Measurements from ENCODE around the gene GPA33.

Gene GPA33, protein sequence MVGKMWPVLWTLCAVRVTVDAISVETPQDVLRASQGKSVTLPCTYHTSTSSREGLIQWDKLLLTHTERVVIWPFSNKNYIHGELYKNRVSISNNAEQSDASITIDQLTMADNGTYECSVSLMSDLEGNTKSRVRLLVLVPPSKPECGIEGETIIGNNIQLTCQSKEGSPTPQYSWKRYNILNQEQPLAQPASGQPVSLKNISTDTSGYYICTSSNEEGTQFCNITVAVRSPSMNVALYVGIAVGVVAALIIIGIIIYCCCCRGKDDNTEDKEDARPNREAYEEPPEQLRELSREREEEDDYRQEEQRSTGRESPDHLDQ

DNA sequence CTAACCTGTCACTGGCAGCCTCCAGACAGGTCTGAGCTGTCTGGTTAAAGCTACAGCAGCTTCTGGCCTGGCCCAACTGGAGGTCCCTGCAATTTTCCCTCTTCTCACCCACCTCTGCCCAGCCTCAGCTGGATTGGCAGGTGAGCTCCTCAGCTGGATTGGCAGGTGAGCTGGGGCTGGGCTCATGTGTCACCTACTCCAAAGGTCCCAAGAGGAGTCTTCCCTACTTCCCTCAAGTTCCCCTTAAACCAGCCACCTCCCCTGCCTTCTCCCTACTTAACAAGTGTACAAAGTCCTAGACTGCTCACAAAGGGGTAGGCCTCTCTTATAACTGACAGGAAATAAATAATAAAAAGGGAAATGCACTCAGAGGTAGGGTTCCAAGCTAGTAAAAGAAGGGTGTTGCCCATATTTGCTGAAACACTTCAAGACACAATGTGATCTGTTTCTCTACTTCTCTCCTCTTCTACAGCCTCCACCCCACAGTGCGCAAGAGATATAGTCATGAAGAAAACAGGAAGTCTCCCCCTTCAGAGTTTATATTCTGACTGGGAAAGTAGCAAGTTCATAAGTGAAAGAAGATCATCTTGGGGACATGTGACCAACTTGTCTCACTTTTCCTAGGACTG lies at the start of gene GPA33:
Gene GPA33 (minus strand): TSS at position 64 of the 629 bp plus-strand sequence. CDS start 90 bp downstream, outside the sequence.
- no peak for DNase-seq

DNA sequence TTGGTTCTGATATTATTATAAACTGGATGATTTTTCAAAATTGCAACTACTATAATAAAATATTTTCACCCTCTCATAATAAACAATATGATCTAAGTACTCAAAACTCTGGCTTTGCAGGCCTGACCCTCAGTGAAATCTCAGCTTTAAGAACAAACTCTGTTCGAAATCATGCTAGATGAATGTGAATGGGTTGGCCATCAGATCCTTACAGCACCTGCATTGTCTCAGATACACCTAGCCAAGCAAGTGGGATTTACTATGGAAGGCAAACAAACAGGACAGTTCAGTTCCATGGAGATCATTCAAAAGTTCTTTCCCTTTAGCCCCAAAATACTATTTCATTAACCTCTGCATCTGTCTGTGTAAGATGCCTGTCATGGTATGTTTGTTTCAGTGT lies 48.5 kb upstream of the GPA33 start:
- DNase-seq = no peak

DNA sequence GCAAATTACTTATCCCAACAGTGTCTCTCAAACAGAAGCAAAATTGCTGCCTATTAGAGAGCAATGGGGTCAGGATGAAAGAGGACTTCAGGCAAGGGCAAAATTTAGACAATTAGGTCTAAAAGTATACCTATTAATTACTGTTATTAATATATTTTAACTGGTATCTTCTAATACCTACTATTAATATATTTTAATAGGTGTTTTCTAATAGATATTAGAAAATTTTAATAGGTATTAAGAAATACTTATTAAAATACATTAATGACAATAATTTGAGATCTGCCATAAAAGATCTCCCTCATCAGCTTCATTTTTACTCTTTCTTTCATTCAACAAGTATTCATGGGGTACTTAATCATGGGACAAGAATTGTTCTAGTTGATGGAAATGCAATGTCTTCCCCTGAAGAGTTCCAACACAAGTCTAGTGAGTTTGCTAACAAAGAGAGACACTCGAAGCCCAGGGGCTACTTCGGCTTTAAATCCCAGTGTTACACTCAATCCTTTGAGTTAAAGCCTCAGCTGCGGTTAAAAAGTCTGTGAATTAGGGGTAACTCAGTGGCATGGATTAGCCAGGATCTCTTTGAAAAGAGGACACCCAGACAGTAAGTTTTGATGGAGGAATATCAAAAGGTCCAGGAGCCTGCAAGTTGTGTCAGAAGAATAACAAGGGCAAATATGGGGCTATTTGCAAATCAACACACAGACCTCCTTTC lies 47.8 kb upstream of the GPA33 start:
- no peak for DNase-seq

DNA sequence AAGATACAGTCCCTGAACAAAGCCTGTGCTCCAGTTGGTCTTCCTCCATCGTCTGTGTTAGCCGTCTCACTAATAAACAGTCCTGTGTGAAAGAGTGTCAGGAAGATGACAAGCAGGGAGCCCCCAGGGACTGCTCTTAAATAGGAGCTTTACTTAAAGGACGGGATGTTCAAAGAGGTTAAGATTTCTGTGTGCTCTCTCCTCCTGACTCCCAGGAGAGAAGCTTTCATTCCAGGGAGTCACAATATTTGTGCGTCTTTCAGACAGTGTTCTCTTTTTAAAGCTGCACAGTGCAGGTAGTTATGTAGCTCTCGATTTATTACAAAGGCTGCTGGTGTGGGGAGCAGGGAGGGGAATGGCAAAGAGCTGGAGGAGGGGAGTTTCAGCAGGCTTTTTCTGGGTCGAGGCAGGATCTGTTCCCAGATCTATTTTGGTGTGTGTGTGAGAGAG lies 47.2 kb upstream of the GPA33 start:
- DNase-seq = peak; percentile 27

DNA sequence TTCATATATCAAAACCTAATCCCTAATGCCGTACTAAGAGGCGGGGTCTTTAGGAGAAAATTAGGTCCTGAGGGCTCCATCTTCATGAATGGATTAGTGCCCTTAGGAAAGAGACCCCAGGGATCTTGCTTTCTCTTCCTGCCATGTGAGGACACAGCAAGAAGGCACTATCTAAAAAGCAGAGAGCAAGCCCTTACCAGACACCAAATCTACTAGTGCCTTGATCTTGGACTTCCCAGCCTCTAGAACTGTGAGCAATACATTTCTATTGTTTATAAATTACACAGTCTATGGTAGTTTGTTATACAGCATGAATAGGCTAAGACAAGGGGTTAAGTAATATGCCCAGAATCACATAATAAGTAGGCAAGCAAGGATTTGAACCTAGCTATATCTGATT lies 46.6 kb upstream of the GPA33 start:
- no peak for DNase-seq

DNA sequence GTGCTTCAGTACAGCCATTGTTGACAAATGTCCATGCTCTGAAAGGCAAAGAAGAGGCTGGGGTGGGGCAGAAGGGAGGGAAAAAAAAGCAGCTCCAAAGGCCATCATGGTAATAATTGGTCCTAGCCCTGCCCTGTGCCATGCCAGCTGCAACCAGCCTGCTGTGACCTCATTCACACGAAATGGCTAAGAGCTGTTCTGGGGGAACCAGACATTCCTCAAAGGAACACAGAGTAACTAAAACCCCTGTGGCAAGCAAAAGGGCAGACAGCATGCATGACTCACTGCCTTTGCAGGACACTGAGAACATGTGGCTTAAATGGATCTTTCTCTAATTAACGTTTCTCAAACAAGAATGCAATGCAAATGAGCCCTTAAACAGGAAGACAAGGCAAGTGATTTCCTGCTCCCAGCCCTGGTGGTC lies 46.0 kb upstream of the GPA33 start:
- peak; percentile 79 for DNase-seq

DNA sequence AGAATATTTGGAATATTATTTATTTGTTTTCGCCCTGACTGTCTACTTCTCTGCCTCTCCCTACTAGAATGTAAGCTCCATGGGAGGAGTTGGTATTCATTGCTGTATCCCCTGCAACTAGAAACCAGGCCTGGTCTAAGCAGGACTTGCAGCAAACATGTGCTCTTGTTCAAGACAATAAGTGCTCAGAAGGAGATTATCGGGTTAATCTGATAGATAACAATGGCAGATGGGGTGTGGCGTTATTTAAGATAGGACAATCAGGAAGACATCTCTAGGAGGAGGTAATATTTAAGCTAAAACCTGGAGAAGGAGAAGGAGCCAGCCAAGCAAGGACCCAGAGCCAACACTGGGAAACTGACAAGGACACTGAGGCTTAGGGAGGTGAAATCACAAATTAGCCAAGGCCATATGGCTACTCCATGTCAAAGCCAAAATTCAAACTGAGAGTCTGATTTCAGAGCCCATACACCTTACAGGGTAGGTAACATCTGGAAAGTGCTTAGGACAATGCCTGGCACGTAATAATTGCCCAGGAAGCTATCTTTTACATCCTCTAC lies 45.2 kb upstream of the GPA33 start:
- DNase-seq = no peak

DNA sequence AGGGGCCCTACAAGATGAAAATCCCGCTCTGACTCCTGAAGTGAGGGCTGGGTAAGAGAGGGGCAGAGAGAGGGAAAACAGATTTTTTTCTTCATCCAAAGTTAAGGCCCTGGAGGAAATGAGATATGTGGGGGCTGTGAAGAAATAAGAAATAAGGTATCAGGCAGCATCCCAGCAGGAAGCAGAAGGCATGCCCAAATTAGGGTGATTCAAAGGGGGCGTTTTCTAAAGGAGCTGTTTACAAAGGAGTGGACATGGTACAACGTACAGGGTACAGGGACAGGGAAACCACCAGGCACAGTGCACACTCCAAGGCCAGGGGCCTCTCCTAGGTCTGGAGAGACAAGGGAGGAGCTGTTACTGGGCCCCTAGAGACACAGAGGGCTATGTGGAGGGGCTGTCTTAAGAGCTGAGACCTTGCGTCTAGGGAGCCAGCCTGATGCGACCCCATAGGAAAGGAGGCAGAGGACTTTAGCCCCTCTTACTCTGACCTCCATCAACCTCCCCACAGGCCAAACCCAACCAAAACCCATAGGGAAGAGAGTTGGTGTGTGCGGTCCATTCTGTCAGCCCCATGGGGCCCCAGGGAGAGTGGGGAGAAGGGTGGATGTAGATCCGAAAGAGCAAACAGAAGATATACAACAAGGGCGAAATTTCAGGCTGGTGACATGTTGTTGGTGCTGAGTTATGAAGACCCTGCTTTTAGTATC lies 42.3 kb upstream of the GPA33 start:
- no peak for DNase-seq

DNA sequence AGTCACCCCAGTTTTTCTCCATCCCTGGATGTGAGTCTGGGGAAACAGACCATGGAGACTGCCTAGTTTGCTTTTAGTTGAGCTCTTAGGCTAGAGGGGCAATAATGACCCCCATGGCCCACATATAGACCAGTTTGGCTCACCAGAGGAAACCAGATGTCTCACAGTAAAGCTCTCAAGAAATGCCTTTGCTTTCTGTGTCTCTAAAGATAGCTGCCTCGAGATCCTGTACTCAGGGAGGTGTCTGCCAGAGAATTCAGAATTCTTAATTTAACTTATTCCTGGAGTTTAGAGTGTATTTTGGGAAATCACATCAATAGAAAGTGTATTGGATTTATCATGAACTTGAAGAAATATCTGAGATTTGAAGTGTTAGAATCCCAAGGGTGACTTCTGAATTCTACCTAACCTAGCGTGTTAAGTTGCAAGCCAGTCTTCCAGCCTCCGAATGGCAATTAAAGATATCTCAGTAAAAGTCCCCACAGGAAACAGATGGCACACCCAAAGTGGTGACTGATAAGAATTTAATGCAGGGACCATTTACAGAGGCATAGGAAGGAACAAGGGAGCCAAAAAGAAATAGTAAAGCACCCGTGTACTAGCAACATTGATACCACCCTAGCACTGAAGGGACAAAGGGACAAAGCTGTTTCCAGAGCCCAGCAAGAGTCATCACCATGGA lies 40.8 kb upstream of the GPA33 start:
- no peak for DNase-seq

DNA sequence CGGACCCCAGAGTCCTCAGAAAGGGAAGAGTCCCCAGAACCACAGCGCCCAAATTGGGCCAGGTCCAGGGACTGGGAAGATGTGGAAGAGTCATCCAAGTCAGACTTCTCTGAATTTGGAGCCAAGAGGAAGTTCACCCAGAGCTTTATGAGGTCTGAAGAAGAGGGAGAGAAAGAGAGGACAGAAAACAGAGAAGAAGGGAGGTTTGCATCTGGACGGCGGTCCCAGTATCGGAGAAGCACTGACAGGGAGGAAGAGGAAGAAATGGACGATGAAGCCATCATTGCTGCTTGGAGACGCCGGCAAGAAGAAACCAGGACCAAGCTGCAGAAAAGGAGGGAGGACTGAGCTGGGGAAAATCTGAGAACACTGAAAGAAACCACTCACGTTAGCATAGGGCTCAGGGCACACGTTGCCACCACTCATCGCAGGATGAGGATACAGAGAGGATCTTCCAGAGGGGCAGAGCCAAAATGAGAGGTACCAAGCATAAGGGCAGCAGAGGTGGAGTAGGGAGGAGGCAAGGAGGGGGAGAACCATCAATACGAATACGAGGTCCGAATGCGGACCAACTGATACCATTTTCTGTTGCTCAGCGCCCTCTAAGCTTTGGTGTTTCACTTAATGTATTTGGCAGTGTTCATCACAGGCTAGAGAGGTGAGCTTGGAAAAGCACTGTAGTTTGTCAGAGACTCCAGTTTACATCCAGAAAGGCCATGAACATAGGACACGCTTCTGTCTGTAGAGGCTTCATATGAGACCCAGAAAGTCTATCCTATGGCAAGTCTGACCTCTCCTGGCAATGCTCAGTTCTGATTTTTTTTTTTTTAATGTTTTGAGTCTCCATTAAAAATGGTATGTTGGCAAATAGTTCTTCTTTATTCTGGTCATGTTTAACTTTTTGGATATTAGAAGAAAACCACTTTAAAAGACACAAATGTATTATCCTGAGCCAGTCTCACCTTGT lies 38.4 kb upstream of the GPA33 start:
- DNase-seq = no peak

DNA sequence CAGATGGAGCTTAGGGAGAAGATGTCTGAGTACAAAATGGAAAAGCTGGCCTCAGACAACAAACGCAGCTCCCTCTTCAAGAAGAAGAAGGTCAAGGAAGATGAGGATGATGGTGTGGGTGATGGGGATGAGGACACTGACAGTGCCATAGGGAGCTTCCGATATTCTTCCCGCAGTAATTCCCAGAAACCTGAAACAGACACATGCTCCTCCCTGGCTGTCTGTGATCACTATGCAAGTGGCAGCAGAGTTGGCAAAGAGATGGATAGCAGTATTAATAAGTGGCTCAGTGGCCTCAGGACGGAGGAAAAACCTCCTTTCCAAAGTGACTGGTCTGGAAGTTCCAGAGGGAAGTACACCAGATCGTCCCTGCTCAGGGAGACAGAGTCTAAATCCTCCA lies 37.5 kb upstream of the GPA33 start:
- DNase-seq = no peak

DNA sequence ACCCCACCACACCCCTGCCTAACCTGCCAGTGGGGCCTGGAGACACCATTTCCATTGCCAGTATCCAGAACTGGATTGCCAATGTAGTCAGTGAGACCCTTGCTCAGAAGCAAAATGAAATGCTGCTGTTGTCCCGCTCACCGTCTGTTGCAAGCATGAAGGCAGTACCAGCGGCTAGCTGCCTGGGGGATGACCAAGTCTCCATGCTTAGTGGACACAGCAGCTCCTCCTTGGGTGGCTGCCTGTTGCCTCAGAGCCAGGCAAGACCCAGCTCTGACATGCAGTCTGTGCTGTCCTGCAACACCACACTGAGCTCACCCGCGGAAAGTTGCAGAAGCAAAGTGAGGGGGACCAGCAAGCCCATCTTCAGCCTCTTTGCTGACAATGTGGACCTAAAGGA lies 37.1 kb upstream of the GPA33 start:
- DNase-seq = no peak

DNA sequence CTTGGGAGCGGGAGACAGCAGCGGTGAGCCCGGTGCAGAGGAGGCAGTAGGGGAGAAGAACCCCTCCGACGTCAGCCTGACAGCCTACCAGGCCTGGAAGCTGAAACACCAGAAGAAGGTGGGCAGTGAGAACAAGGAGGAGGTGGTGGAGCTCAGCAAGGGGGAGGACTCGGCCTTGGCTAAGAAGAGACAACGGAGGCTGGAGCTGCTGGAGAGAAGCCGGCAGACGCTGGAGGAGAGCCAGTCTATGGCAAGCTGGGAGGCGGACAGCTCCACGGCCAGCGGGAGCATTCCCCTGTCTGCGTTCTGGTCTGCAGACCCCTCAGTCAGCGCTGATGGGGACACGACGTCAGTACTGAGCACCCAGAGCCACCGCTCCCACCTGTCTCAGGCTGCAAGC lies 36.6 kb upstream of the GPA33 start:
- DNase-seq = no peak

DNA sequence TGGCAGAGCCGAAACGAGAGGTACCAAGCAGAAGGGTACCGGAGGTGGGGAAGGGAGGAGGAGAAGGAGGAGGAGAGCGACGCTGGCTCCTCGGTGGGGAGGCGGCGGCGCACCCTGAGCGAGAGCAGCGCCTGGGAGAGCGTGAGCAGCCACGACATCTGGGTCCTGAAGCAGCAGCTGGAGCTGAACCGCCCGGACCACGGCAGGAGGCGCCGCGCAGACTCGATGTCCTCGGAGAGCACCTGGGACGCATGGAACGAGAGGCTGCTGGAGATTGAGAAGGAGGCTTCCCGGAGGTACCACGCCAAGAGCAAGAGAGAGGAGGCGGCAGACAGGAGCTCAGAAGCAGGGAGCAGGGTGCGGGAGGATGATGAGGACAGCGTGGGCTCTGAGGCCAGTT lies 36.1 kb upstream of the GPA33 start:
- peak; percentile 51 for DNase-seq

DNA sequence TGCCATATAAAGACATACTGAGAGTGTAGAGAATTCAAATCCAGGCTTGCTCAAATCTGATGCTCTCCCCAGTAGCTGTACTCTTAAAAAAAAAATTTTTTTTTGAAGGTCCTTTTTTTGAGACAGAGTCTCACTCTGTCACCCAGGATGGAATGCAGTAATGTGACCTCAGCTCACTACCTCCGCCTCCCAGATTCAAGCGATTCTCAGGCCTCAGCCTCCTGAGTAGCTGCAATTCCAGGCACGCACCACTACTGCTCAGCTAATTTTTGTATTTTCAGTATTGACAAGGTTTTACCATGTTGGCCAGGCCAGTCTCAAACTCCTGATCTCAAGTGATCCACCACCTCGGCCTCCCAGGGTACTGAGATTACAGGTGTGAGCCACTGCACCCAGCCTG lies 32.4 kb upstream of the GPA33 start:
- DNase-seq = no peak

DNA sequence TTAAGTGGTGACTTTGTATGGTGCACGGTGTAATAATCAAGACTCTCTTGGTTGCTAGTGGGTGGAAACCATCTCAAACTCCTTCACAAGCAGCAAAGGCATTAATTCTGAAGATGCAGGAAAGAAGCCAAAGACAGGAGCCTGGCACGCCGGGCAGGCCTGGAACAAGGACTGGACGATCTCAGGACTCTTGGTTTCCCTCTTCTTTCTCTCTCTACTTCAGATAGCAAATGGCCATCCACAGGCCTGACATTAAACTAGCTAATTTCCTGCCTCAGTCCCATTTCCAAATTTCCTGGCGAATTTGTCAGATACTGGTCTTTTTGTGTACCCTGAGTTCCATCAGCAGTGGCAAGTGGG lies 31.9 kb upstream of the GPA33 start:
- DNase-seq = no peak

DNA sequence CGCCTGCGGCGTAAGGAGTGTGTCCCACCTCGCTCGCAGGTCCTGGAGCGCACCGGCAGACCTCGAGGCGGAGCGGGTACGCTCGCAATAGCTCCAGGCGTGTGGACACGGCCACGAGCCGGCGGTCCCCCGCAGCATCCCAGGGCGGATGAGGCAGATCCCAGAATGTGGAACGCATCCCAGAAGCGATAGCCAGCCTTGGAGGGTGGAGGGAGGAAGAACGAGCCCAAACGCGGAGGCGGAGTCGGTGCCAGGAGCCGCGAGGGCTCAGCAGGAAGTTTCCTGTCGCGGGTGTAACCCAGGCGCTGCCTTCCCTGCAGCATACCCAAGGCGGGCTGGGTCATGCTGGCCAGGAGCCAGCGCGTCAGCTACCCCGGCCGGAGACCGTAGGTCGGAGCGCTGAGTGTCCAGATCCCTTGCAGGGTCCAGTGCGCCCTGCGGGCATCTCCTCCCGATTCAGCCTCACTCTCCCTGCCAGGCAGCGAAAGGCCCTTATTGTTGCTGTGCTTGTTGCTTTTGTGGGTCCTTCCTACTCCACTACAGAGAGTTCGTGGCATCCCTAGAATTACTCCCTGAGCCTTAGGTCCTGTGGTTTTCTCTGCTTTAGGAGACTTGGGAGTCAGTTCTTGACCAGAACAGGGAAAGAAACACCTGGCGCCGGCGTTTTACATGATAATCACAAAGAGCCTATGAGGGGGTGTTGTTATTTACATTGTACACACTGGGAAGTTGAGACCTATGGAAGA lies 31.4 kb upstream of the GPA33 start:
- peak; percentile 92 for DNase-seq

DNA sequence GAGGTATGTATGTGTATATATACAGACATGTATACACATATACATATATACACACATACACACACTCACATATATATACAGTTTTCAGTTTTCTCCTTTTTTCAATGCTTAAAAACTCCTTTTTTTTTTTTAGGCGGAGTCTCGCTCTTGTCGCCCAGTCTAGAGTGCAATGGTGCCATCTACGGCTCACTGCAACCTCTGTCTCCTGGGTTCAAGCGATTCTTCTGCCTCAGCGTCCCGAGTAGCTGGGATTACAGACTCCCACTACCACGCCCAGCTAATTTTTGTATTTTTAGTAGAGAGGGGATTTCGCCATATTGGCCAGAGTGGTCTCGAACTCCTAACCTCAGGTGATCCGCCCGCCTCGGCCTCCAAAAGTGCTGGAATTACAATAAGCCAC lies 30.7 kb upstream of the GPA33 start:
- no peak for DNase-seq

DNA sequence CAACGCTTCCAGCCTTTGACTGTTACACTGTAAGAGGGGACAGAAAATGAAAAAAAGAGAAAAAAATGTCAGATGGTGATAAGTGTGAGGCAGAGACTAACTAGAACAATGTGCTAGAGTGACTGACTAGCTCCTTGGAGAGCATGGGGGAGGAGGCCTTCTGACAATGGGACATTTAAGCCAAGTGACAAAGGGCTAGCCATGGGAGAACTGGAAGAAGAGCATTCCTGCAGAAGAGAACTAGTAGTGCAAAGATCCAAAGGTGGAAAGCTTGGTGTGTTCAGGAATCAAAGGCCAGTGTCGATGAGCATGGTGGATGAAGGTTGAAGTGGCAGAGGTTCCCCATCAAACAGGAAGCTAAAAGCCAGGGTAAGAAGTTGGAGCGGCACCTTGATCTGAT lies 29.5 kb upstream of the GPA33 start:
- no peak for DNase-seq

DNA sequence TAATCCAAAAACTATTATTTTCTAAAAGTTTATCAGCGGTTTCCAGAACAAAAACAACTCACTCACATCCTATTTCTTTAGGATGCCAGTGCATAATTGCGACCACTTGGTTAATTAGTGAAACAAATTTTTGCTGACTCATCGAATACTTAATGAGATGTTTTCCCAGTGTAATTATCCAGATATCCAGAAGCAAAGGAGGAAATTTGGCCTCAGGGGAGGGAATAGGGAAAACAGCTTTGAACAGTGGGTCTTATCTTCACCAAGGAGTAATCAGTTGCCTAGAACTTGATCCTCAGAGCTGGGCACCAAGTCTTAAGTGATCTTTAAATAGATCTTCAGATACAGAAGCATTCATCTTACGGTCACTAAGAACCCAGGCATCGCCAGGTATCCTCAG lies 28.0 kb upstream of the GPA33 start:
- no peak for DNase-seq

DNA sequence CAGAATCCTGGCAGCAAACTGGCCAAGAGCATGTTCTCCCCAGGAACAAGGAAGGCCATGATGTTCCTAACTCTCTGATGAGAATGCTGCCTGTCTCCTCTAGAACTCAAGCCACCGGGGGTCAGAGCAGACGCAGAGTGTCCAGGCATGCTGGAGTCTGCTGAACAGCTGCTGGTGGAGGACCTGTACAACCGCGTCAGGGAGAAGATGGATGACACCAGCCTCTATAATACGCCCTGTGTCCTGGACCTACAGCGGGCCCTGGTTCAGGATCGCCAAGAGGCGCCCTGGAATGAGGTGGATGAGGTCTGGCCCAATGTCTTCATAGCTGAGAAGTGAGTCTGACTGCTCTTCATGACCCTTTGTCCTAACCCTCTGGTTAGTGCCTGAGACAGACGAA lies 27.0 kb upstream of the GPA33 start:
- no peak for DNase-seq
